Left lung (tissue), 10 donors: Measurements from ENCODE around the gene HGFAC. TPM values are rescaled to one million over a fixed set of nuclear protein-coding genes. Genes with fewer than 3 reads are reported as not detected.
A peak's percentile ranks its signal among the peaks of the same experiment; 100 is the strongest.

Experiments
- ATAC-seq: fragments of 200-7000 bp; cut with Tn5 transposase; one replicate; pipeline ENCODE4 v1.9.1; 2020; ENCODE audit warnings: moderate library complexity
- DNase-seq, 4 donors: peaks; one replicate each; pipeline ENCODE4 v3.0.0-alpha.2; 2013 to 2020
- H3K27ac ChIP-seq, 2 donors: fragments of 200-600 bp; sonication (generic) in 1 of 2; one replicate each; pipeline versions ENCODE4 v1.5.0 to v1.8.0; 2020 to 2021
- H3K27me3 ChIP-seq, 2 donors: fragments of 200-600 bp; sonication (generic) in 1 of 2; one replicate each; pipeline versions ENCODE4 v1.5.0 to v1.8.0; 2020 to 2021
- H3K36me3 ChIP-seq, 2 donors: fragments of 200-600 bp; sonication (generic) in 1 of 2; one replicate each; pipeline versions ENCODE4 v1.5.0 to v1.8.0; 2020 to 2021
- H3K4me1 ChIP-seq, 2 donors: fragments of 200-600 bp; one replicate each; pipeline ENCODE4 v1.8.0; 2021
- H3K4me3 ChIP-seq, 2 donors: fragments of 200-600 bp; sonication (generic) in 1 of 2; one replicate each; pipeline versions ENCODE4 v1.5.0 to v1.8.0; 2020 to 2021; ENCODE audit warnings: mild to moderate bottlenecking in 1 of 2
- H3K9me3 ChIP-seq, 2 donors: fragments of 200-600 bp; sonication (generic) in 1 of 2; one replicate each; pipeline versions ENCODE4 v1.5.0 to v1.8.0; 2020 to 2021
- CTCF ChIP-seq, 2 donors: fragments of 200-600 bp; sonication (generic) in 1 of 2; IDR thresholded peaks; one replicate each; pipeline versions ENCODE4 v1.5.0 to v1.8.0; 2021; ENCODE audit warnings: antibody characterized with exemption in 2 of 2
- intact Hi-C, 2 donors: fragments of 100-400 bp; cut with DNase I; formaldehyde crosslinking; loops; one replicate each; pipeline versions ENCODE4 v1.11.2 to v1.14.2; 2022
- polyA plus RNA-seq, 6 donors: library from polyadenylated mRNA; unstranded; fragments of 120-200 nt; gene quantifications; one replicate each; pipeline ENCODE4 v1.2.1, GENCODE V29; 2013; ENCODE audit not compliant: insufficient read length in 6 of 6
- total RNA-seq, 2 donors: library from RNA; stranded (reverse); fragmentation: NEBNext Ultra II Directional; extraction: Animal tissue kit (Norgen Biotek cat#: 25700); gene quantifications; one replicate each; pipeline ENCODE4 v1.2.1, GENCODE V29; 2021
- donor health status: DM: no; HTN: yes; CAD: no.
- donor health status: DM: no; HTN: no; CAD: no.

Gene HGFAC
- total and polyA plus RNA-seq, 8 donors: 0.32 to 1.5 (median 0.72) TPM; not detected in 1

GRCh38 chr4:3468804-3469203 is 27.0 kb downstream of the HGFAC start:
- DNase-seq (peak in 1 of 4 donors; percentile 9), ATAC-seq (no peak)
- intact Hi-C loops: no loop called here
- H3K27me3 ChIP-seq: peaks cover 2 to 35% of the 10 kb centered on the region in 2 donors
- no peak overlapping the region for H3K4me3 ChIP-seq
- no peak for TF ChIP-seq CTCF (IDR thresholded peaks at IDR 0.05)
- no peaks in the 10 kb centered on the region for H3K9me3 ChIP-seq
- no peak overlapping the region for H3K27ac ChIP-seq
- H3K4me1 ChIP-seq: no peaks in the 10 kb centered on the region
- H3K36me3 ChIP-seq: no peaks in the 10 kb centered on the region

GRCh38 chr4:3469386-3470243 is 27.8 kb downstream of the HGFAC start:
- peak in 1 of 4 donors; percentile 64 for DNase-seq
- peaks cover 0 to 27% of the 10 kb centered on the region in 2 donors for H3K27me3 ChIP-seq
- no peak for ATAC-seq
- H3K27ac ChIP-seq: no peak overlapping the region
- TF ChIP-seq CTCF (IDR thresholded peaks at IDR 0.05): no peak
- intact Hi-C loops: no loop called here
- no peaks in the 10 kb centered on the region for H3K9me3 ChIP-seq
- H3K4me1 ChIP-seq: no peaks in the 10 kb centered on the region
- no peak overlapping the region for H3K4me3 ChIP-seq
- no peaks in the 10 kb centered on the region for H3K36me3 ChIP-seq

GRCh38 chr4:3470244-3471097 is 28.7 kb downstream of the HGFAC start:
- TF ChIP-seq CTCF (IDR thresholded peaks at IDR 0.05): no peak
- no peak for ATAC-seq
- no peaks in the 10 kb centered on the region for H3K9me3 ChIP-seq
- H3K4me1 ChIP-seq: no peaks in the 10 kb centered on the region
- peak in 1 of 4 donors; percentile 55 for DNase-seq
- no peaks in the 10 kb centered on the region for H3K36me3 ChIP-seq
- intact Hi-C loops: no loop called here
- H3K27ac ChIP-seq: no peak overlapping the region
- H3K4me3 ChIP-seq: no peak overlapping the region
- peaks cover 0 to 23% of the 10 kb centered on the region in 2 donors for H3K27me3 ChIP-seq

GRCh38 chr4:3471098-3471760 is 29.5 kb downstream of the HGFAC start:
- no peaks in the 10 kb centered on the region for H3K4me1 ChIP-seq
- H3K27me3 ChIP-seq: peaks cover 0 to 20% of the 10 kb centered on the region in 2 donors
- no peak overlapping the region for H3K4me3 ChIP-seq
- ATAC-seq: no peak
- H3K36me3 ChIP-seq: no peaks in the 10 kb centered on the region
- H3K9me3 ChIP-seq: no peaks in the 10 kb centered on the region
- intact Hi-C loops: no loop called here
- no peak for TF ChIP-seq CTCF (IDR thresholded peaks at IDR 0.05)
- peak in 1 of 4 donors; percentile 68 for DNase-seq
- H3K27ac ChIP-seq: no peak overlapping the region
